SU-DHL-6 (cell line): Measurements from ENCODE around the gene COL4A1.

Source experiments
- CTCF ChIP-seq: fragments of 200-600 bp; sonication (generic); IDR thresholded peaks from one replicate; pipeline ENCODE4 v1.5.1; 2017; ENCODE audit warnings: antibody characterized with exemption, mild to moderate bottlenecking, low read length, moderate library complexity; ENCODE audit not compliant: insufficient read depth, poor library complexity, severe bottlenecking
- EZH2phosphoT487 ChIP-seq: fragments of 200-600 bp; sonication (generic), shearing (Covaris generic); conservative IDR thresholded peaks from 2 replicates; pipeline ENCODE4 v1.6.1; 2018; ENCODE audit warnings: mild to moderate bottlenecking, antibody characterized with exemption, low read length, moderate library complexity, mixed read lengths

- TF ChIP-seq CTCF, result no peak
- TF ChIP-seq EZH2phosphoT487, result no peak
These were observed 40.8 kb upstream of the COL4A1 start for GRCh38 chr13:110347535-110348308.
